Spleen (tissue), 11 donors: ENCODE results near the gene FAT2. TPM values are rescaled to one million over a fixed set of nuclear protein-coding genes. Genes with fewer than 3 reads are reported as not detected.

Source experiments
- DNase-seq: peaks from one replicate; pipeline ENCODE4 v3.0.0-alpha.2; 2020
- H3K27ac ChIP-seq, 8 donors: fragments of 200-600 bp; sonication (generic) in 7 of 8; 1 replicate in 4 of 8; 2 replicates in 4 of 8; pipeline versions ENCODE4 v1.5.0 to v1.8.0; 2016 to 2021; ENCODE audit warnings: inconsistent platforms in 4 of 8, mild to moderate bottlenecking in 4 of 8, moderate library complexity in 1 of 8
- H3K27me3 ChIP-seq, 7 donors: fragments of 200-600 bp; sonication (generic) in 6 of 7; replicated peaks in 1 of 7; 1 replicate in 4 of 7; 2 replicates in 3 of 7; pipeline versions ENCODE4 v1.5.0 to v1.8.0; 2016 to 2021; ENCODE audit warnings: inconsistent platforms in 3 of 7, mild to moderate bottlenecking in 1 of 7
- H3K36me3 ChIP-seq, 6 donors: fragments of 200-600 bp; sonication (generic) in 5 of 6; 1 replicate in 4 of 6; 2 replicates in 2 of 6; pipeline versions ENCODE4 v1.5.0 to v1.8.0; 2016 to 2021; ENCODE audit warnings: inconsistent platforms in 2 of 6
- H3K4me1 ChIP-seq, 6 donors: fragments of 200-600 bp; sonication (generic) in 5 of 6; 1 replicate in 3 of 6; 2 replicates in 3 of 6; pipeline versions ENCODE4 v1.5.0 to v1.8.0; 2016 to 2021; ENCODE audit warnings: inconsistent platforms in 3 of 6
- H3K4me3 ChIP-seq, 8 donors: fragments of 200-600 bp; sonication (generic) in 7 of 8; 1 replicate in 4 of 8; 2 replicates in 4 of 8; pipeline versions ENCODE4 v1.5.0 to v1.8.0; 2016 to 2021; ENCODE audit warnings: inconsistent platforms in 4 of 8, mild to moderate bottlenecking in 4 of 8, moderate library complexity in 2 of 8
- H3K9me3 ChIP-seq, 8 donors: fragments of 200-600 bp; sonication (generic) in 7 of 8; 1 replicate in 4 of 8; 2 replicates in 4 of 8; pipeline versions ENCODE4 v1.5.0 to v1.8.0; 2016 to 2021; ENCODE audit warnings: inconsistent platforms in 4 of 8
- CTCF ChIP-seq, 11 experiments: fragments of 200-600 bp in 7 of 11; fragments of 450-650 bp in 4 of 11; sonication (generic) in 4 of 11; IDR thresholded peaks in 8 of 11; conservative IDR thresholded peaks in 3 of 11; 1 replicate in 7 of 11; 2 replicates in 4 of 11; pipeline versions ENCODE4 v1.4.0 to v1.8.0; 2016 to 2021; ENCODE audit warnings: antibody characterized with exemption in 11 of 11, inconsistent platforms in 4 of 11, mild to moderate bottlenecking in 1 of 11
- POLR2A ChIP-seq, 3 donors: fragments of 450-650 bp; IDR thresholded peaks; one replicate each; pipeline ENCODE4 v1.5.1; 2017; ENCODE audit warnings: antibody characterized with exemption in 3 of 3, mild to moderate bottlenecking in 1 of 3
- POLR2AphosphoS5 ChIP-seq, 3 donors: sonication (generic); formaldehyde crosslinking; IDR thresholded peaks; one replicate each; pipeline ENCODE4 v1.5.1; 2017; ENCODE audit warnings: antibody characterized with exemption in 3 of 3
- WGBS, 5 donors: extraction: QIAGEN DNeasy Blood & Tissue Kit in 3 of 5; methylation state at CpG; one replicate each; pipeline versions ENCODE4 v1.1.5 to v1.1.7; 2013 to 2018; 5-methylcytosine and 5-hydroxymethylcytosine counted together
- intact Hi-C: fragments of 100-400 bp; cut with DNase I; formaldehyde crosslinking; loops from one replicate; pipeline ENCODE4 v1.15.0; 2023; ENCODE audit warnings: low total_unique reads
- polyA plus RNA-seq, 3 donors: library from polyadenylated mRNA; stranded (reverse); fragments of 200-250 nt; gene quantifications; one replicate each; pipeline ENCODE4 v1.2.1, GENCODE V29; 2013
- total RNA-seq, 7 donors: library from RNA; depleted of rRNA in 3 of 7; stranded (reverse); fragments of >200 nt in 3 of 7; fragmentation: NEBNext Ultra II Directional in 4 of 7; extraction: Animal tissue kit (Norgen Biotek cat#: 25700) in 4 of 7; gene quantifications; one replicate each; pipeline versions ENCODE4 v1.1.0 to v1.2.1, GENCODE V29; 2016 to 2021
- donor health status: healthy with polysubstance abuse.
- donor health status: DM: no; HTN: no; CAD: no; lungs with moderate emphysema.
- donor health status: DM: no; HTN: no; CAD: no.
- donor health status: Bipolar disorder and iron deficiency.
- donor health status: healthy.
- donor health status: DM: no; HTN: no; CAD: no.
- donor health status: DM: yes; HTN: yes; CAD: no.

The FAT2 gene
- total and polyA plus RNA-seq, 10 donors = under 0.01 to 0.13 (median 0.05) TPM; not detected in 1

- TF ChIP-seq POLR2A (IDR thresholded peaks at IDR 0.05) (no peak), CTCF (IDR thresholded peaks at IDR 0.05 in 8 of 11, conservative IDR thresholded peaks at IDR 0.05 in 3 of 11) (no peak), POLR2AphosphoS5 (IDR thresholded peaks at IDR 0.05) (no peak)
- 70 to 88% (median 86%) methylated on average over 11 to 12 of the region's 12 CpGs for WGBS, 5 donors
- Histone ChIP-seq H3K4me1 (no peaks in the 10 kb centered on the region), H3K36me3 (no peaks in the 10 kb centered on the region), H3K27me3 (peaks cover 0 to 31% (median 0%) of the 10 kb centered on the region in 7 donors), H3K4me3 (no peak overlapping the region), H3K27ac (no peak overlapping the region), H3K9me3 (no peaks in the 10 kb centered on the region)
- intact Hi-C loops = no loop called here
- DNase-seq = no peak
These were observed 31.4 kb upstream of the FAT2 start for GRCh38 chr5:151622367-151623088.

GRCh38 chr5:151620461-151620840 lies 29.3 kb upstream of the FAT2 start:
- Histone ChIP-seq H3K4me3 (no peak overlapping the region), H3K9me3 (no peaks in the 10 kb centered on the region), H3K4me1 (no peaks in the 10 kb centered on the region), H3K27me3 (peaks cover 0 to 46% (median 0%) of the 10 kb centered on the region in 7 donors), H3K27ac (no peak overlapping the region), H3K36me3 (no peaks in the 10 kb centered on the region)
- 80 to 98% (median 89%) methylated on average over 6 of the region's 6 CpGs for WGBS, 5 donors
- no peak for TF ChIP-seq POLR2A (IDR thresholded peaks at IDR 0.05)
- no peak for TF ChIP-seq POLR2AphosphoS5 (IDR thresholded peaks at IDR 0.05)
- TF ChIP-seq CTCF (IDR thresholded peaks at IDR 0.05 in 8 of 11, conservative IDR thresholded peaks at IDR 0.05 in 3 of 11) = no peak
- no peak for DNase-seq
- intact Hi-C loops = no loop called here

- Histone ChIP-seq H3K27me3 (peaks cover 0 to 51% (median 0%) of the 10 kb centered on the region in 7 donors), H3K9me3 (no peaks in the 10 kb centered on the region), H3K36me3 (no peaks in the 10 kb centered on the region), H3K4me3 (no peak overlapping the region), H3K4me1 (no peaks in the 10 kb centered on the region), H3K27ac (no peak overlapping the region)
- intact Hi-C loops = no loop called here
- 58 to 76% (median 64%) methylated on average over 6 of the region's 6 CpGs for WGBS, 5 donors
- no peak for DNase-seq
- TF ChIP-seq POLR2A (IDR thresholded peaks at IDR 0.05) (no peak), POLR2AphosphoS5 (IDR thresholded peaks at IDR 0.05) (no peak), CTCF (IDR thresholded peaks at IDR 0.05 in 8 of 11, conservative IDR thresholded peaks at IDR 0.05 in 3 of 11) (no peak)
These were observed 28.8 kb upstream of the FAT2 start for GRCh38 chr5:151619812-151620460.

- H3K27ac ChIP-seq = no peak overlapping the region
- H3K27me3 ChIP-seq = peaks cover 0 to 57% (median 0%) of the 10 kb centered on the region in 7 donors
- H3K4me1 ChIP-seq = no peaks in the 10 kb centered on the region
- intact Hi-C loops = no loop called here
- no peaks in the 10 kb centered on the region for H3K9me3 ChIP-seq
- WGBS, 5 donors = 46 to 65% (median 58%) methylated on average over 2 of the region's 2 CpGs
- no peak for DNase-seq
- TF ChIP-seq POLR2AphosphoS5 (IDR thresholded peaks at IDR 0.05) (no peak), POLR2A (IDR thresholded peaks at IDR 0.05) (no peak), CTCF (IDR thresholded peaks at IDR 0.05 in 8 of 11, conservative IDR thresholded peaks at IDR 0.05 in 3 of 11) (no peak)
- no peaks in the 10 kb centered on the region for H3K36me3 ChIP-seq
- no peak overlapping the region for H3K4me3 ChIP-seq
These were observed 27.8 kb upstream of the FAT2 start for GRCh38 chr5:151618907-151619306.
